ENCODE measurements around the gene MYZAP.

The MYZAP gene

GRCh38 chr15:57727031-57727430 is 135.3 kb downstream of the MYZAP start:
- no peaks in the 10 kb centered on the region for H3K9me3 ChIP-seq (ENCODE audit: control insufficient read depth, low read length)
- no peak overlapping the region for H3K9ac ChIP-seq (ENCODE audit: low read length)
- H3K4me1 ChIP-seq (ENCODE audit: control insufficient read depth, insufficient read depth, low read length): no peaks in the 10 kb centered on the region
- H3K27me3 ChIP-seq (ENCODE audit: control insufficient read depth, insufficient read depth, low read length): no peaks in the 10 kb centered on the region
- H3K36me3 ChIP-seq (ENCODE audit: control insufficient read depth, insufficient read depth, low read length): no peaks in the 10 kb centered on the region
- H3K4me3 ChIP-seq (ENCODE audit: low read length): no peak overlapping the region

GRCh38 chr15:57728436-57728835 is 136.7 kb downstream of the MYZAP start:
- H3K27me3 ChIP-seq (ENCODE audit: control insufficient read depth, insufficient read depth, low read length): no peaks in the 10 kb centered on the region
- no peak overlapping the region for H3K4me3 ChIP-seq (ENCODE audit: low read length)
- no peaks in the 10 kb centered on the region for H3K9me3 ChIP-seq (ENCODE audit: control insufficient read depth, low read length)
- no peaks in the 10 kb centered on the region for H3K36me3 ChIP-seq (ENCODE audit: control insufficient read depth, insufficient read depth, low read length)
- H3K9ac ChIP-seq (ENCODE audit: low read length): no peak overlapping the region
- no peaks in the 10 kb centered on the region for H3K4me1 ChIP-seq (ENCODE audit: control insufficient read depth, insufficient read depth, low read length)

- Histone ChIP-seq H3K9ac (ENCODE audit: low read length) (no peak overlapping the region), H3K4me1 (ENCODE audit: control insufficient read depth, insufficient read depth, low read length) (no peaks in the 10 kb centered on the region), H3K4me3 (ENCODE audit: low read length) (no peak overlapping the region), H3K9me3 (ENCODE audit: control insufficient read depth, low read length) (no peaks in the 10 kb centered on the region), H3K27me3 (ENCODE audit: control insufficient read depth, insufficient read depth, low read length) (no peaks in the 10 kb centered on the region), H3K36me3 (ENCODE audit: control insufficient read depth, insufficient read depth, low read length) (no peaks in the 10 kb centered on the region)
These were observed 139.2 kb downstream of the MYZAP start for GRCh38 chr15:57730876-57731275.

- Histone ChIP-seq H3K9ac (ENCODE audit: low read length) (no peak overlapping the region), H3K9me3 (ENCODE audit: control insufficient read depth, low read length) (no peaks in the 10 kb centered on the region), H3K4me3 (ENCODE audit: low read length) (no peak overlapping the region), H3K36me3 (ENCODE audit: control insufficient read depth, insufficient read depth, low read length) (no peaks in the 10 kb centered on the region), H3K4me1 (ENCODE audit: control insufficient read depth, insufficient read depth, low read length) (no peaks in the 10 kb centered on the region), H3K27me3 (ENCODE audit: control insufficient read depth, insufficient read depth, low read length) (no peaks in the 10 kb centered on the region)
These were observed 139.9 kb downstream of the MYZAP start for GRCh38 chr15:57731530-57732103.

- H3K4me3 ChIP-seq (ENCODE audit: low read length): no peak overlapping the region
- H3K27me3 ChIP-seq (ENCODE audit: control insufficient read depth, insufficient read depth, low read length): no peaks in the 10 kb centered on the region
- no peaks in the 10 kb centered on the region for H3K4me1 ChIP-seq (ENCODE audit: control insufficient read depth, insufficient read depth, low read length)
- no peak overlapping the region for H3K9ac ChIP-seq (ENCODE audit: low read length)
- no peaks in the 10 kb centered on the region for H3K9me3 ChIP-seq (ENCODE audit: control insufficient read depth, low read length)
- no peaks in the 10 kb centered on the region for H3K36me3 ChIP-seq (ENCODE audit: control insufficient read depth, insufficient read depth, low read length)
These were observed 141.0 kb downstream of the MYZAP start for GRCh38 chr15:57732526-57733331.

- no peak overlapping the region for H3K4me3 ChIP-seq (ENCODE audit: low read length)
- no peaks in the 10 kb centered on the region for H3K4me1 ChIP-seq (ENCODE audit: control insufficient read depth, insufficient read depth, low read length)
- H3K9ac ChIP-seq (ENCODE audit: low read length): no peak overlapping the region
- no peaks in the 10 kb centered on the region for H3K36me3 ChIP-seq (ENCODE audit: control insufficient read depth, insufficient read depth, low read length)
- no peaks in the 10 kb centered on the region for H3K27me3 ChIP-seq (ENCODE audit: control insufficient read depth, insufficient read depth, low read length)
- no peaks in the 10 kb centered on the region for H3K9me3 ChIP-seq (ENCODE audit: control insufficient read depth, low read length)
These were observed 143.2 kb downstream of the MYZAP start for GRCh38 chr15:57734860-57735259.

All from mucosa of stomach (tissue), 1 donor.